Measurements from ENCODE around the gene AMIGO1. TPM values are rescaled to one million over a fixed set of nuclear protein-coding genes. Genes with fewer than 3 reads are reported as not detected.

The AMIGO1 gene
- total RNA-seq, 4 donors from 2014 or later, result 1.0 to 10.1 (median 3.8) TPM

DNA sequence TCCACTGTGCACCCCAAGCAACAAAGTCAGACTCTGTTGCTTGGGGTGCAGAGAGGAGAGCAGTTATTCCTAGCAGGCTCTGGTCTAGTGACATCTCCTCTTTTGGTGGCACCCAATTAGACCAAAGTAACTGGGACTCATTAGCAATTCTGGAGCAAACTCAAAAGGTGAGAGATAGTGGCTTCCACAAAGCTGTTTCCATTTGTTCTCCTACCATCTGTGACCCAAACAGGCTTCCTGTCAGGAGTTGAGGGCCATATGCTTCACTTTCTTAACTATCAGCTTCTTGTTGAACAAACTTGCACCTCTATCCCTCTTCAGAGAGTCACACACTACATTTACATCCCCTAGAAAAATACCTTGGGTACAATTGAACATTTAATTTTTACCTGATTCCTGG lies 27.3 kb downstream of the AMIGO1 start:
- Histone ChIP-seq H3K36me3 (no peaks in the 10 kb centered on the region), H3K27ac (no peak overlapping the region), H3K4me1 (peaks cover 0 to 11% of the 10 kb centered on the region in 2 donors), H3K27me3 (peaks cover 0 to 4% of the 10 kb centered on the region in 2 donors), H3K4me3 (no peak overlapping the region), H3K9me3 (no peaks in the 10 kb centered on the region)
- TF ChIP-seq, protein P1, sequence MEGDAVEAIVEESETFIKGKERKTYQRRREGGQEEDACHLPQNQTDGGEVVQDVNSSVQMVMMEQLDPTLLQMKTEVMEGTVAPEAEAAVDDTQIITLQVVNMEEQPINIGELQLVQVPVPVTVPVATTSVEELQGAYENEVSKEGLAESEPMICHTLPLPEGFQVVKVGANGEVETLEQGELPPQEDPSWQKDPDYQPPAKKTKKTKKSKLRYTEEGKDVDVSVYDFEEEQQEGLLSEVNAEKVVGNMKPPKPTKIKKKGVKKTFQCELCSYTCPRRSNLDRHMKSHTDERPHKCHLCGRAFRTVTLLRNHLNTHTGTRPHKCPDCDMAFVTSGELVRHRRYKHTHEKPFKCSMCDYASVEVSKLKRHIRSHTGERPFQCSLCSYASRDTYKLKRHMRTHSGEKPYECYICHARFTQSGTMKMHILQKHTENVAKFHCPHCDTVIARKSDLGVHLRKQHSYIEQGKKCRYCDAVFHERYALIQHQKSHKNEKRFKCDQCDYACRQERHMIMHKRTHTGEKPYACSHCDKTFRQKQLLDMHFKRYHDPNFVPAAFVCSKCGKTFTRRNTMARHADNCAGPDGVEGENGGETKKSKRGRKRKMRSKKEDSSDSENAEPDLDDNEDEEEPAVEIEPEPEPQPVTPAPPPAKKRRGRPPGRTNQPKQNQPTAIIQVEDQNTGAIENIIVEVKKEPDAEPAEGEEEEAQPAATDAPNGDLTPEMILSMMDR (IDR thresholded peaks at IDR 0.05), result no peak
- TF ChIP-seq POLR2A (IDR thresholded peaks at IDR 0.05), result no peak
- no peak for DNase-seq
- intact Hi-C loops (cut with DNase I; ENCODE audit: low total_unique reads), result loop anchor here (10.0 kb wide), 1 partner anchor 57 kb away; the partner anchor contains the start of gene PSMA5

DNA sequence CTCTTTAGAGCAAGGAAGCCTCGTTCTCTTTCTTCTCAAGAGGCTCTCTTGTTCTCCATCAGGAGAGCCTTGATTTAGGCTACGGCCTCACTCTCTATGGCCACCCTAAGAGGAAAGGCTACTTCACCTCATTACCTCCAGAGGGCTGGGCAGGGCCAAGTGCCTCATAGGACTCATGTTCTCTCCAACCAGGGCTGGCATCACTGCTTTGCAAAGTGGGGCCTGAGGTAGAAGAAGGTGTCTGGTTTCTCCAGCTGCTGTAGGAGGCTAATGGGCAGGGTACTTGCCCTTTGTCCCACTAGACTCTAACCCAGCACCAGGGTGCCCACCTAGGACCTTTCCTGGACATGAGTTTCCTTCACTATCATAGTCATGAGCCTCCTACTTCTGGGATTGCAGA lies 27.9 kb downstream of the AMIGO1 start:
- Histone ChIP-seq H3K4me1 (peaks cover 0 to 11% of the 10 kb centered on the region in 2 donors), H3K9me3 (no peaks in the 10 kb centered on the region), H3K27ac (no peak overlapping the region), H3K27me3 (peaks cover 0 to 4% of the 10 kb centered on the region in 2 donors), H3K4me3 (no peak overlapping the region), H3K36me3 (no peaks in the 10 kb centered on the region)
- no peak for DNase-seq
- TF ChIP-seq POLR2A (IDR thresholded peaks at IDR 0.05), result no peak
- TF ChIP-seq, protein P1 (IDR thresholded peaks at IDR 0.05), result no peak
- intact Hi-C loops (cut with DNase I; ENCODE audit: low total_unique reads), result loop anchor here (10.0 kb wide), 1 partner anchor 57 kb away; the partner anchor contains the start of gene PSMA5

DNA sequence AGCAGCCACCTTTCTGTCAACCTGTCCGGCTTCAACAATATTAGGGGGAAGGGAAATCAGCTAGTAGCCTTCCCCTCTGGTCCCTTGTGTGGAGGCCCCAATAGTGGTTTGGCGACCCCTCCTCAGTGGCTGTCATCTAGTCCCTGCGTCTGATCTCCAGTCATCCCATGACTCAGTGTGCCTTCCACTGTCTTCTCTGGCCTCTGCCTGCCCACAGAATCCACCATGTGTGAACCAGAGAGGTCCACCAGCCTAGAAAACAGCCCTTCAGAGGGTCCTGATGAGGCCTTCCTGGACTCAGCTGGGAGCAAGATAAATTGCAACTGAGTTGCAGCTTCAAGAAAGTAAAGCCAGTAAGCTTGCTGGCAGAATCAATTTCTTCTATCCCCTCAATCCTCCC lies 29.6 kb downstream of the AMIGO1 start:
- no peaks in the 10 kb centered on the region for H3K36me3 ChIP-seq
- TF ChIP-seq, protein P1 (IDR thresholded peaks at IDR 0.05), result no peak
- TF ChIP-seq POLR2A (IDR thresholded peaks at IDR 0.05), result no peak
- H3K27me3 ChIP-seq, result peaks cover 0 to 4% of the 10 kb centered on the region in 2 donors
- peaks cover 0 to 6% of the 10 kb centered on the region in 2 donors for H3K4me1 ChIP-seq
- no peak for DNase-seq
- H3K27ac ChIP-seq, result no peak overlapping the region
- intact Hi-C loops (cut with DNase I; ENCODE audit: low total_unique reads), result loop anchor here (10.0 kb wide), 1 partner anchor 55 kb away; the partner anchor contains the start of gene PSMA5
- no peaks in the 10 kb centered on the region for H3K9me3 ChIP-seq
- no peak overlapping the region for H3K4me3 ChIP-seq

GRCh38 chr1:109479311-109479710 lies 30.2 kb downstream of the AMIGO1 start:
- Histone ChIP-seq H3K36me3 (no peaks in the 10 kb centered on the region), H3K4me3 (no peak overlapping the region), H3K4me1 (peaks cover 0 to 3% of the 10 kb centered on the region in 2 donors), H3K27ac (no peak overlapping the region), H3K9me3 (no peaks in the 10 kb centered on the region), H3K27me3 (peaks cover 0 to 4% of the 10 kb centered on the region in 2 donors)
- TF ChIP-seq, protein P1 (IDR thresholded peaks at IDR 0.05), result no peak
- no peak for TF ChIP-seq POLR2A (IDR thresholded peaks at IDR 0.05)
- DNase-seq, result no peak
- intact Hi-C loops (cut with DNase I; ENCODE audit: low total_unique reads), result no loop called here

DNA sequence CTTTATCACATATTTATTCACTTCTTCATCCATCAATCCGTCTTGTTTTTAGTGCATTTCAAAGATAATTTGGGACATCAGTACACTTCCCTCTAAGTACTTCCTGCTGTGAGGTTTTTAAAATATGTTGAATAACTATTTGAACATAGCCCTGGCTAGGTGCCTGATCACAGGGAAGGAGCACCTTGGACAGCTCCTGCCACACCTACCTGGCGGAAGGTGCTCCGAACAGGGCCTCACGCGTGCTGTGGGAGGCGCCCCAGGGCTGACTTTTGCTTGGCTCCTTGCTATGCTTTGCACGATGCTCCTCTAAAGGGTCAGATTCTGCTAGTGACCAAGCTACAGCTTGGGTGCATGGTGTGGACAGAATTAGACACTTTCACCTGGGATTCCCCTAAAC lies 30.7 kb downstream of the AMIGO1 start:
- no peak overlapping the region for H3K27ac ChIP-seq
- intact Hi-C loops (cut with DNase I; ENCODE audit: low total_unique reads), result no loop called here
- H3K4me3 ChIP-seq, result no peak overlapping the region
- no peaks in the 10 kb centered on the region for H3K36me3 ChIP-seq
- H3K9me3 ChIP-seq, result no peaks in the 10 kb centered on the region
- H3K27me3 ChIP-seq, result no peaks in the 10 kb centered on the region
- peaks cover 0 to 3% of the 10 kb centered on the region in 2 donors for H3K4me1 ChIP-seq
- no peak for DNase-seq
- TF ChIP-seq POLR2A (IDR thresholded peaks at IDR 0.05), result no peak
- TF ChIP-seq, protein P1 (IDR thresholded peaks at IDR 0.05), result no peak
